NB4 (cell line): ENCODE measurements around the gene PPIF.

Experiments
- MYC ChIP-seq: IDR thresholded peaks from 2 replicates; pipeline ENCODE4 v1.6.1; 2011; ENCODE audit warnings: low read depth, low read length
- POLR2A ChIP-seq: IDR thresholded peaks from 2 replicates; pipeline ENCODE4 v1.6.1; 2011; ENCODE audit warnings: mild to moderate bottlenecking; ENCODE audit not compliant: insufficient read length; ENCODE audit errors: extremely low read depth
- TF ChIP-seq, protein P1 (sequence below): IDR thresholded peaks from one replicate; pipeline ENCODE4 v1.5.1; 2012; ENCODE audit warnings: low read depth, low read length

DNA sequence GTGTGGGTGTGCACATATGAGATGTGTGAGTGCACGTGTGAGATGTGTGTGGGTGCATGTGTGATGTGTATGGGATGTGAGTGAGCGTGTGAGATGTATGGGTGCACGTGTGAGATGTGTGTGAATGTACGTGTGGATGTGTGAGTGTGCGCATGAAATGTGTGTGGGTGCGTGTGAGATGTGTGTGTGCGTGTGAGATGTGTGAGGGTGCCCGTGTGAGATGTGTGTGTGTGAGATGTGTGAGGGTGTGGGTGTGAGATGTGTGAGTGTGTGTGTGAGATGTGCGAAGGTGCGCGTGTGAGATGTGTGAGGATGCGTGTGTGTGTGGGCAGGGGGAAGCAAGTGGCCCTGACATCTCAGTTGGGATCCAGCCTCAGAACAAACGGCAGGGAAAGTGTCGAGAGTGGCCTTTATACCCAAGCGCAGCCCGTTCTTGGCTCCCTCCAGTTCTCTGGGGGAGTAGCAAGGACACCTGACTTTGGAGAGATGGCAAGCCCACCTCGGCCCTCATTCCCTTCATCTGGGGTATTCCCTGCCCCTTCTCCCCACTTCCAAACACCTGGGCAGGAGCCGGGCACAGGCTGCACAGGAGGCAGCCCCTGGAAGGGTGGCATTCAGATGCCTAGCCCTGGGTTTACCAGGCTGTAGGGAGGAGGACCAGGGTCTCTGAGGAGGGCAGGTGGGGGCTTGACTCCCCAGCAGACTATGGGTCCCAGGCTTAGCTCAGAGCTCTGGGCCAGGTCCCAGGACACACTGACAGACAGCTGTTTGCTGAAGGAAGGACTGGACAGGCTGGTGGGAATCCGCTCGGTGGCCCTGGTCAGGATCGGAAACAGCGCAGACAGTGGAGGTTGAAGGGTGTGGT, 31.6 kb downstream of the PPIF start:
- TF ChIP-seq POLR2A (no peak), MYC (no peak)
- TF ChIP-seq, protein P1, sequence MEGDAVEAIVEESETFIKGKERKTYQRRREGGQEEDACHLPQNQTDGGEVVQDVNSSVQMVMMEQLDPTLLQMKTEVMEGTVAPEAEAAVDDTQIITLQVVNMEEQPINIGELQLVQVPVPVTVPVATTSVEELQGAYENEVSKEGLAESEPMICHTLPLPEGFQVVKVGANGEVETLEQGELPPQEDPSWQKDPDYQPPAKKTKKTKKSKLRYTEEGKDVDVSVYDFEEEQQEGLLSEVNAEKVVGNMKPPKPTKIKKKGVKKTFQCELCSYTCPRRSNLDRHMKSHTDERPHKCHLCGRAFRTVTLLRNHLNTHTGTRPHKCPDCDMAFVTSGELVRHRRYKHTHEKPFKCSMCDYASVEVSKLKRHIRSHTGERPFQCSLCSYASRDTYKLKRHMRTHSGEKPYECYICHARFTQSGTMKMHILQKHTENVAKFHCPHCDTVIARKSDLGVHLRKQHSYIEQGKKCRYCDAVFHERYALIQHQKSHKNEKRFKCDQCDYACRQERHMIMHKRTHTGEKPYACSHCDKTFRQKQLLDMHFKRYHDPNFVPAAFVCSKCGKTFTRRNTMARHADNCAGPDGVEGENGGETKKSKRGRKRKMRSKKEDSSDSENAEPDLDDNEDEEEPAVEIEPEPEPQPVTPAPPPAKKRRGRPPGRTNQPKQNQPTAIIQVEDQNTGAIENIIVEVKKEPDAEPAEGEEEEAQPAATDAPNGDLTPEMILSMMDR = no peak
